NCI-H2107 treated with DMSO at 0.1 percent for 48 hours (cell line): Measurements from ENCODE around the gene CFAP43.
A peak's percentile ranks its signal among the peaks of the same experiment; 100 is the strongest.

Experiments
- DNase-seq: peaks from one replicate; lab custom pipeline; 2025; ENCODE audit not compliant: unreplicated experiment; lab: John Stamatoyannopoulos, UW

The CFAP43 gene

GRCh38 chr10:104099269-104099668 is 132.9 kb downstream of the CFAP43 start:
- no peak for DNase-seq

- no peak for DNase-seq
These were observed 133.7 kb downstream of the CFAP43 start for GRCh38 chr10:104098358-104098925.

- DNase-seq: no peak
These were observed 135.5 kb downstream of the CFAP43 start for GRCh38 chr10:104096692-104097091.

- no peak for DNase-seq
These were observed 139.4 kb downstream of the CFAP43 start for GRCh38 chr10:104092749-104093148.

GRCh38 chr10:104090611-104091010 is 141.6 kb downstream of the CFAP43 start:
- no peak for DNase-seq

- no peak for DNase-seq
These were observed 142.5 kb downstream of the CFAP43 start for GRCh38 chr10:104089621-104090020.

GRCh38 chr10:104088239-104088638 is 143.9 kb downstream of the CFAP43 start:
- no peak for DNase-seq

GRCh38 chr10:104085801-104086400 is 146.3 kb downstream of the CFAP43 start, which contains the start of gene COL17A1:
Gene COL17A1, minus strand, starts transcription at chr10:104085880. Its CDS starts 5,207 bp downstream, at chr10:104080673.
- no peak for DNase-seq

GRCh38 chr10:104084482-104085142 is 147.6 kb downstream of the CFAP43 start:
- no peak for DNase-seq

GRCh38 chr10:104081998-104082397 is 150.2 kb downstream of the CFAP43 start:
- DNase-seq: no peak

- peak; percentile 62 for DNase-seq
These were observed 151.4 kb downstream of the CFAP43 start for GRCh38 chr10:104080762-104081161.
